Midbrain (tissue), 1 donor: Measurements from ENCODE around the gene ATXN7L2.

ENCODE experiments used
- DNase-seq: peaks from one replicate; lab custom pipeline; 2025; lab: John Stamatoyannopoulos, UW

Gene ATXN7L2

DNA sequence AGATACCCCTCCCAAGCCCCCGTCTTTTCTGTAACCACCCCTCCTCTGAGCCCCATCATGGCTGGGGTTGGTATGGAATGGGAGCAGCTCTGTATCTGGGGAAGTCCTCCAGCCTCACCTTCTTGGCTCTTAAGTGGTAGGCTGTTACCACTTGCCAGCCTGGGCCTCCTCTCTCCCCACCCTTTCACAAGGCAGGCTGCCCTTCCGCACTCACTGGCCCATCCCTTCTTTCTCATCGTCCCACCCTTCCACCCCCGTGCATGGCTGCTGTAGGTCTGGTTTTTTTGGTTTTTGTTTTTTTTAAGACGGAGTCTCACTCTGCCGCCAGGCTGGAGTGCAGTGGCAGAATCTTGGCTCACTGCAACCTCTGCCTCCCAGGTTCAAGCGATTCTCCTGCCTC lies 15.4 kb downstream of the ATXN7L2 start:
- DNase-seq: no peak

DNA sequence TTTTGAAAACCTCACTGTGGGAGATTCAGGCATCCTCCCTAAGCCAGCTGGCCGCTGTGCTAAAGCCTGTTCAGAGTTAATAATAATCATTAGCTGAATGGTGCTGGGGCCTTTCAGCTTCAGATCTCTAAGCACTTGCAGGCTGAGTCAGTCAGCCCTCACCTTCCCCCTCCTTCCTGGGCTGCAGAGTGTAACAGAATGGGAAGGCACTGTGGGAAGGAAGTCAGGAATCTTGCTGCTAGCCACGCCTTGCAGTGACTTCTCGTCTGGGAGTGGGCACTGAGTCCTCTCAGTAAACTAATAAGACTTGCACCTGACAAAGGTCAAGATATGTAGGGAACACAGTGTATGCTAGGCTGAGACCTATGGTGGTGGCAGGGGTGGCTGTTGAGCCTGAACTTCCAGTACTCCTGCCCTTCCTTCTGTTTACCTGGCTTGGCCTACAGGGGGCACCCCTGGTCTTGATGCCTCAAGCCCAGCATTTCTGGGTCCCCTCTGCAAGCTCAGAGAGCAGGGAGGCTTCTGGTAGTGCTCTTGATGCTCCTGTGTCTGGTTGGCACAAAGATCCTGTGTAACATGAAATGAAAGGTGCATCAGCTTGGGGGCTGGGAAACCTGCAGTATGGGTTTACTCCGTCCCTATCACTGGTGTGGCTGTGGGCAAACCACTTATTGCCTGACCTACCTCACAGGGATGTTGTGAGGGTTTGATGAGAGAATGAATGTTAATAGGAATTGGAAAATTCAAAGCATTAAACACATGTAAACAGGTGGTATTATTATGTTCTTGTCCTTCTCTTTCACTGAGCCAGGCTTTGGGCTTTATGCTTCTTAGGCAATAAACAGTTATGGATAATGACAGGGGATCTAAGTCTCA lies 16.2 kb downstream of the ATXN7L2 start:
- DNase-seq: peak; percentile 6

DNA sequence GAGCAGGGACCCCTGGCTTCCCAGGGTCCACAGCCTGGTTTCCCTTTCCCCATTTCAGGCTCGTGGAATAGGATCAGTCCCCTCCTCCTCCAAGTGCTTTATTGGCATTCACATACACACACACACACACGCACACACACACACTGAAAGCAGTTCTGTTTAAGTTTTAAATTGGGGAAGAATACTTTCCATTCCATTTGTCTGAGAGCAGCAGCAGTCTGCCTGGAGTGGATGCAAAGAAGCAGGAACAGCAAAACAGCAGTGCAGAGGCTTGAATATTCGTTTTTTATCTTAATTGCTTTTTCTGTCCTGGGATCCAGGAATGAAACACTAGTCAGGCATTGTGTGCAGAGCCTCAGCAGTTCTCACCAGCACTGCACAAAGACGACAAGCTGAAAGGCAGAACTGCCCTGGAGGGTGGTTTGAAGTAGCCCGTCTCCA lies 17.3 kb downstream of the ATXN7L2 start:
- DNase-seq: no peak

DNA sequence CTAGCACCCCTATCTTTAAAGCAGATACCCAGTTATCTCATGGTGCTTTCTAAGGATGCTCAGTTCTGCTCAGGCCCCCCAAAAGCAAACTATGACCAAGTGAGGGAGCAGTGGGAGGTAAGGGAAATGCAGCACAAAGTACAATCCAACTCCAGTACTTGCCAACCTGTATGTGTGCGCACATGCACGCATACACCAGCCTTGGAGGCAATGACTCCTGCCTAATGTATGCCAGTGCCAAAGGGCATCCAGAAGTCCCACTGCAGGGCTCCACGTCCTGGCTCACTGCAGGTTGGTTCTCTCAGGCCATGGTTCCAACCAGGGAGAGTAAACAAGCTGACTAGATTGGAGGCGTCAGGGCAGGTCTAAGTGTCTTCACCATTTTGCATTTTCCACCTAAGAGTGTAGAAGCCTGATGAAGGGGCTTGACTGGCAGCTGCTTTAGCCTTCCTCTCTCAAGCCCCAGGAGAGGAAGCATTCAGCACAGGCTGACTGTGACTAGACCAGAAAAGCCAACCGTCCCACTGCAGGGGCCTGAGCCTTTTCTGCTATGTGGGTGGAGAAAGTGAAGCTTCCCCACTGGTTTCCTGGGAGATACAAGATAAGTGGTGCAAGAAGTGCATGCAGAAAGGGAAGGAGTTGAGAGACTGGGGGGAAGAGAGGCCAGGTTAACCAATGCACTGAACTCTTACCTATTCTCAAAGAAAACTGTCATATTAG lies 18.1 kb downstream of the ATXN7L2 start:
- no peak for DNase-seq

DNA sequence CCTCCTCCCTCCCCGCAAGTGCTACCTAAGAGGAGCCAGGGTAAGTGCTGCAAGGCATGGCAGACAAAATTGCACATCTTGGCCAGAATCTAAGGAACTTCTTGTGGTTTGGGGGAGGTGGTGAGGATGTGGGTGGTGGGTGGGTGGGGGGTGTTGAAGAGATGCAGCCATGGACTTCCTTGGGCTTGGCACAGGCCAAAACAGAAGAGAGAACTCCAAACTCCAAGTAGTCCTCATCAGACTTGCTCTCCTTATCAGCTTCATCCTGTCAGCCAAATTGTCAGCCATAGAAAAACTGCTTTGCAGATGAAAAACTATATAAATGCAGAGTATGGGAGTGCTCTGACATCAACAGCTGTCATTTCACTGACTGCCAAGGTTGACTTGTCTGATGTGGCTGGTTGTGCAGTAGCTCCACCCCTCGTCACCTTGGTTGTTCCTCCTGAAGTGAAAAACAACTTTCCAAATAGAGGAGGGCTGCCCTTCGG lies 18.7 kb downstream of the ATXN7L2 start:
- DNase-seq: no peak

DNA sequence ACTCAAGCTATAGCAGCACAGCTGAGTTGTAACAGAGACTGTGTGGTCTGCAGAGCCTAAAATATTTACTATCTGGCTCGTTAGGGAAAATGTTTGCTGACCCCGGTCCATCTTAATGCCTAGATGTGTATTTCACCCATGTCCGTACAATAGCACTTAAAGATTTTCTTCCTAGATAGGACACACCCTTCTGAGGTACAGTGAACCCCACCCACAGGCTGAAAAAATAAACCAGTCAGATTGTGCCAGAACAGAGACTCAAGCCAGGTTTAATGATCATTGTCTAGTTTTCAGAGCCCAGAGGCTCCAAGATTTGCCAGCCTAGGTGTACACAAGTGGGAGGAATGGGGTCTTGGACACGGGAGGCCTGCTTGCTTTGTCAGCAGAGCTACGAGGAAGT lies 20.2 kb downstream of the ATXN7L2 start:
- DNase-seq: no peak

DNA sequence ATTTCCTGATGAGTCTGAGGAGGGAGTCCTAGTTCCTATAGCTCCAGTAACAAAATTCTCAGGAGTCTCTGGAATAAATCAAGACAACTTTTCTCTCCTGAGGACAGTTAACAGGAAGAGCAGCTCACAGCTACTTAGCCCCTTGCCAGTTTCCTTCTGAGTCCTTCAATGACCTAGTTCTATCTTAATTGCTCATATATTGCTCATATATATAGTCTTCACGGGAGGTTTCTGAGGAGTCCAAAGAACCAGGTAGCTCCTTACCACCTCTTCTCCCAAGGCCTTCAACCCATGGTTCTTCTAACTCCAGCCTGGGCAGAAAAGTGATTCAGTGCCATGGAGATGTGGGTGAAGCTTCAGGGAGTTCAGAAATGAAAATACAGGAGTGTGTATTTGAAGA lies 21.3 kb downstream of the ATXN7L2 start:
- no peak for DNase-seq

DNA sequence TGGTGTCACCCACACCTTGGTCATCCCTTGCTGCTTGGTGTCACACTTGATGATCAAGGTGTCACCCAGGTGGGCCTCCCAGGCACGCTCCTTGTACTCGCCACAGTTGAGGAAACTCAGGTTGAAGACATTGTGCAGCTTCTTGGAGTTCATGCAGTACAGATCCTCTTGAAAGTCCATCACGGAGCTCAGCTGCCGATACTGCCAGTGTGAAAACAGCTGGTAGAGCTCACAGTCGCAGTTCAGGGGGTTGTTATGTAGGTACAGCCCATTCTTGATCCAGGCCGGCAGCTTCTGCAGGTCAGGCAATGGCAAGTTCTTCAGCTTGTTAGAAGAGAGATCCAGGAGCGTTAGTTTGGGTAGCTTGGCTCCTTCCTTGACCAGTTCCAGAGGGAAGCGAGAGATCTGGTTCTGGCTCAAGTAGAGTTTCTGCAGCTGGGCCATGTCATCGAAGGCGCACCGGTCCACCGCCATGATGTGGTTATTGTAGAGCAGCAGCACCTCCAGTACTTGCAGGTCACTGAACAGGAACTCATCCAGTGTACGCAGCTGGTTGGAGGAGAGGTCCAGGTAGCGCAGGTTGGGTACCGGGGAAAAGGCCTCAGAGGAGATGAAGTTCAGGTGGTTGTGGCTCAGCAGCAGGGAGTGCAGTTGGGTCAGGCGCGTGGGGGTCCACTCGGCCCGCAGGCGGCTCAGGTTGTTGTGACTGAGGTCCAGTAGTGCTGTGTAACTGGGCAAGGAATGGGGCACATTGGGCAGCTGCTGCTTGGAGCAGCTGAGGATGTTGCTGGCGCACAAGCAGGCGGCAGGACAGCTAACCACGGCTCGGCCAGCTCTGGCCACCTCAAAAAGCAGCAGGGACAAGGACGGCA lies 24.5 kb downstream of the ATXN7L2 start:
- no peak for DNase-seq

DNA sequence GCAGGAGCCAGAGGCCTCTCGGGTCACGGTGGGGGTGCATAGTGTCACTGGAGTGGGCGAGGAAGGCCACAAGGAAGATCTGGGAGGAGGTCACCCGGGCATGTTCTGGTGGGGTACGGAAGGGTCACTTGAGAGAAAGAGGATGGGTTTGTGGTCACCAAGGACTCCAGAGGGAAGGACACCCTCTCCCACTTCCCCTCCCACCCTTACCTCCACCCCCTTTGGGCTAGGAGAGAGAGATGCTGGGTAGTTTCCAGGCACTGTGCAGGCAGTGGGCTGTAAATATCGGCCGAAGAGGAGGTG lies 25.1 kb downstream of the ATXN7L2 start:
- no peak for DNase-seq

DNA sequence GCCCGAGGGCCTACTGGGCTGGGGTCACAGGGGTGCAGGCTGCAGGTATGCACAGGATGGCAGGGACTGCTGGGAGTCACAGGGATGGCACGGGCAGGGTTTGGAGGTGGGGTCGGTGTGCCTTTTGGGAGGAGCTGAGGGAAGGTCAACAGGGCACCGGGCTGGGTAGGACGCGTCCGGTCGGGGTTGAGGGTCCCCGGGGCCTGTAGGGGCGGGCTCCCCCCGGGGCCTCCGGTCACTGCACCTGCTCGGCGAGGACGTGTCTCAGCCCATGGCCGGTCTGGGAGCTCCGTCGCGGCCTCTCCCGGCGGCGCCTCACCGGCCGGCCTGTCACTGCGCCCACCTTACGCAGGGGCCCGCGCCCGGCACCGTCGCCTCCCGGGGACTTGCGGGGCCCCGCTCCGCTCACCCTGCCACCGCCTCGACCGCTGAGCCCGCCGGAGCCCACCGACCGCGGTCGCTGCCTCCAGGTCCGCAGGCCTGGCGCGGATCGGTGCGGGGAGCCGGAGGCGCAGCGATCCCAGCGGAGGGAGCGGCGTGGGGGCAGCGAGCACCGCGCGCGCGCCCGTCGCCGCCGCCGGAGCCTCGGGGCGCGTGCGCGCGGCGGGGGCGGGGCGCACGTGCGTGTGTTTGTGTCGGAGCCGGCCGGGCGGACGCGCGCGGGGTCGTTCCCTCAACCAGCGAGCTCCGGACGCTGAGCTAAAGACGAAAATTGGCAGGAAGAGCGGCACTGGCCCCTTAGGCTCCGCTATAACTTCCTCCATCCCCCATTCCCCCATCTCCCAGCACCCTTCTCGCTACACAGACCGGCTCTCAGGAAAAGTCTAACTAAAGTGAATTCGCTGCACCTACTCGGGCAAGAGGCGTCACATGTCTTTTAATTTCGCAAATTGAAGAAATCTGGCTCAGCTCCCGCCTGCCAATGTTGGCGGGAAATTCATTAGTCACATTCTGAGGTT lies 25.8 kb downstream of the ATXN7L2 start, which contains the start of gene AMIGO1:
AMIGO1 (minus strand) TSS at position 552 of the 959 bp plus-strand sequence. CDS start 815 bp downstream, outside the sequence.
- peak; percentile 42 for DNase-seq

DNA sequence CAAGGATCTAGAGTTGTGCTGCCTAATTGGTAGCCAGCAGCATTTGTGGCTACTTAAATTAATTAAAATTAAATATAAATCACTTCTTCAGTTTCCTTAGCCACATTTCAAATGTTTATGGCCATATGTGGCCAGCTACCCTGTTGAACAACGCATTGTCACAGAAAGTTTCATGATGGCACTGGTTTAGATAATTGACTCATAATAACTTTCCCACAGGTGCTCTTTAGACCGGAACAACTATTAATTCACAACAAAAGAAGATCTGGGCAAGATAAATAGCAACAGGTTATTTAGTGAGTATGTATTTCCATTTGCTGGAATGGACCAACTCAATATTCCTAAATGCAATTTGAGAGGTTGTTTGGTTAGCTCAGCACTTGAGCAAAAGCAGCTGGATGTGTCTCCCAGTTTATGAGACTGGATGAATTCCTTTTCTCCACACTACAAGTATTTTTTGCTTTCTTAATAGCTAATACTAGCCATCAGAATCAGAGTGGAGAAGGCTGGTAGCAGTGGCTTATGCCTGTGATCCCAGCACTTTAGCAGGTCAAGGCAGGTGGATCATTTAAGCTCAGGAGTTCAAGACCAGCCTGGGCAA lies 29.5 kb downstream of the ATXN7L2 start:
- DNase-seq: no peak

DNA sequence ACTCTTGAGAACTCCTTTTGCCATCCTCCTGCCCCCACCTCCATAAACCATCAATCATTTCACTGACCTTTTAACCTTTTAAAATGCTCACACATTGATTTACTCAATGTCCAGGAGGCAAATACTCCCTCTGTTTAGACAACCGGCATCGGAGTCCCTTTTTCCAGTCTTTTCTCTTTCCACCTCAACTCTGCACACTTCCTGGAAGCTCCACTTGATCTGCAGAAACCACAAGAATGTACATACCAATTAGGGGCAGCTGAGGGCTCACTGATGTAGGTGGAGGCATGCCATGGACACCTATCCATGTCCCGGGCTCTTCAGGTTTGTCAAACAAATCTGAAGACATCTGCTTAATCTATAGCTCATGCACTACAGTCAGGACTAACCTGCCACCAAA lies 31.1 kb downstream of the ATXN7L2 start:
- no peak for DNase-seq

DNA sequence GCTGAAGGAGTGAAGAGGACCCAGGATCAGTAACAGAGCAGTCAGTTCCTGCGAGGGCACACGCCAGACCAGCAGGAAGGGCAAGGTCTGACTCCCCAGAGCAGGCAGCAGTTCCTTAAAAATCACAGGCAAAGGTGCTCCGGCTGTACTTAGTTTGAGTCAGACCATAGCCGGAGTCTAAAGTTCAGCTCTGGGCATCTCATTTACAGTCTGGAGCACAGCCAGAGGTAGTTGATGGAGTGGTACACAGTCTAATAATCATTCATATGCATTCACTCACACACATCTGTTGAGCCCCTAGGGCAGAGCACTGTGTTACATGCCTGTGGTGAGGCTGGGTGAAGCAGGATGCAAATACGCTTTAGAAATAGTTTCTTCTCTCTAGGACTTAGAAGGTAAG lies 33.2 kb downstream of the ATXN7L2 start:
- no peak for DNase-seq

DNA sequence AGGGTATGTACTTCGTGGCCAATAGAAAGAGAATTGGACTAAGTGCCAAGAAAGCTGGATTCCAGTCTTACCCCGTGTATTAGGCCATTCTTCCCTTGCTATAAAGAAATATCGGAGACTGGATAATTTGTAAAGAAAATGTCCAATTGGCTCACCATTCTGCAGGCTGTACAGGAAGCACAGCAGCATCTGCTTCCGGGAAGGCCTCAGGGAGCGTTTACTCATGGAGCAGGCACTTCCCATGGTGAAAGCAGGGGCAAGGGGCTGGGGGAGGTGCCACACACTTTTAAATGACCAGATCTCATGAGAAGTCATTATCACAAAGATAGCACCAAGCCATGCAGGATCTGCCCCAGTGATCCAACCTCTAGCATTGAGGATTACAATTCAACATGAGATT lies 33.6 kb downstream of the ATXN7L2 start:
- DNase-seq: no peak

DNA sequence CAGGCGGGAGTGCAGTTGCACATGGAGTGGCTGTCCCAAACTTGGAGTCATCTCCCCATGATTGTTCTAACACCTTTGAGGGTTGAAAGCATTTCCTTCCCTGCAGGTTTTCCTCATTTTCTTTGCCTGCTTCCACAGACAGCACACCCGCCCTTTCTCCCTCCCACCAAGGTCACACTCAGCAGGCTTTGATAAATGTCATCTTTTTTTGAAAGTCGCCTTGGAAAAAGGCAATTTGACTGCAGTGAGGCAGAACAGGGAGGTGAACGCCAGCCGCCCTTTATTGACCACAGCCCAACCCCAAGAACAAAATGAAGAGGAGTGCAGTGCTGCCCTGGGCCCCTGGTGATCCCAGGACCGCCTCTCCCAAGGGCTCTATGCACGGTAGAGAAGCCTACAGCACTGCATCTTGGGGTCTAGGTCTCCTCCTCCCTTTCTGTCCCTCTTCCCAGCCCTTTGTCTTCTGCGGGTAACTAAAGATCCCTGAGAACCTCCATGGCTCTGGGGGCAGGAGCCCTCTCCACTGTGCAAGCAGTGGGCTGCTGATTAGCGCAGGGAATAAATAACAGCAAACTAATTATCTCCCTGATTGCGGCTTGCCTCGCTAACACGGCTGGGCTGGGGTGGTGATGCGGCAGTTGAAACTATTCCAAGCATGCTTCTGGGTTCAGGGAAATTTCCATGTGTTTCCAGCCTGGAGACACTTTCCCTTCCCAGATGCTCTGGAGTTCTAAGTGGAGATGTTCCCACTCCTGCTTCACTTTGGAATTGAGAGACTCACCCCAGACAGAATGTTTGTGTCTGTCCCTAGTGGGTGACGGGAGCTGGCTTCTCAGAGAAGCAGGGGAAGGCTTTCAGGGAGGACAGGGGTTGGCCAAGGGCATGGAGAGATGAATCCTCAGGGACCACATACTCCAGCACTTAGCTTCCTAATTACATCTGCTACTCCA lies 37.6 kb downstream of the ATXN7L2 start:
- DNase-seq: no peak

DNA sequence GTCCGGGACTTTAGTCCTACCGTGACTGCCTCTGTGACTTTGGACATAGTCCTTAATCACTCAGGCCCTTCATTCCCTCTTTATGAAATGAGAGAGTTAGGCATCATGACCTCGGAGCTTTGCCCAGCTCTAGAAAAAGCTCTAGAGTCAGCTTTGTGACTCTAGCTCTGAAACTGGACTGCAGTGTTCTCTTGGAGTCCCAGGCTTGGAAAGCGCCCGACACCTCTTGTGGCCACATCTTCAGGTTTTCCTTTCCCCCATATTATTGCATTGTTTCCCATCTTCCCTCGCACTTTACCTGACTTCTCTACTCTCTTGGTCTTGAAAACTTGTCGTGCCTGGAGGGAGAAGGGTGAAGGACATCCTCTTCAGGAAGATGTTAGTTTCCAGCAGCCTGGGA lies 38.3 kb downstream of the ATXN7L2 start:
- no peak for DNase-seq

DNA sequence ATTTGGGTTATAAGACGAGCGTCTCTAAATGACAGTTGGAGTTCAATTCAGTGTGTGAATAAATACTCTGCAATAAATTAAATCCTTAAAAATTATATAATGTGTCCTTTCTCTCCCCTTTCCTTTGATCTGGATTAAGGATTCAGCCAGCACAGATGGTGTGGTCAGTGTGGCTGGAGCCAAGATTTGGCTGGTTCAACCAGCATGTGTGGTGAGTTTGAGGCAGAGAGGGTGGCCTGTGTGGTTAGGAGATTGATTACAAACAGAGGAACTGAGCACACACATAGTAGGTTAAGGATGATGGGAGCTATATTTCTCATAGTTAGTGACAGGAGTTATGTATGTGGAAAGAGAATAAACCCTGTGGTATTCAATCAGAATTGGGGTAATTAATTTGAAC lies 40.0 kb downstream of the ATXN7L2 start:
- DNase-seq: no peak

DNA sequence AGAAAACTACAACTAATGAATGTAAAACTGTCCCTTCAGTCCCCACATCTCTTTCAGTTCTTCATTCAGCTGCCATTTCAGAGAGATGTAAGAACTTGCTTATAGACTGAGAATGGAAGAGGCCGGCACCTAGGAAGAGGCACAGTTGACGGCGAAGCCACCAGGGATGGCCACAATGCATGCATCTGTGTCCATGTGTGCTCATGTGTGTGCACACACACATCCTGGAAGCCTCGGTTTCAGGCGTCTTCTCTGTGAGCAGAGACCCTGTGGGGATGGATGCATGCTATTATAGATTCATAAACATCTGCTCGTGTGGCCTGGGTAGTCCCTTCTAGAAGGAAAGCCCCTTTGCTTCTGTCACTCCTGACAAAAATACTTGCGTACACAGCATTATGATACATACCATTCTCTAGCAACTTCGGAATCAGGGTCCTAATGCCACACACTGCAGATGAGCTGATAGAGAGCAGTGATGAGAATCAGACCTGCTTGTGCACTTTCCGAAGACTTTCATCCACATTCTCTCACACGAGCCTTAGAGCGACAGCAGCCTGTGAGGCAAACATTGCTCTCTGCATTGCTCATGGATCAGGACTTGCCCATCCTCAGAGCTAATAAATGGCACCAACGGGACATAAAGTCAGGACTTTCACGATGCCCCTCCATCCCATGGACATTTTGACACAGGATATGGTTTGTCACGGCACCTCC lies 43.5 kb downstream of the ATXN7L2 start:
- no peak for DNase-seq
